H9 (cell line): ENCODE measurements around the gene MED29. TPM values are rescaled to one million over a fixed set of nuclear protein-coding genes. Genes with fewer than 3 reads are reported as not detected.

ENCODE experiments used
- DNase-seq: peaks from one replicate; pipeline ENCODE4 v3.0.0-alpha.2; 2017
- H2AFZ ChIP-seq: one replicate; pipeline ENCODE4 v1.6.1; 2013; ENCODE audit warnings: mild to moderate bottlenecking, low read length, control low read depth, moderate library complexity
- H2AK5ac ChIP-seq: 2 replicates; pipeline ENCODE4 v1.6.1; 2013; ENCODE audit warnings: low read length, control low read depth, mixed read lengths; ENCODE audit not compliant: insufficient read length
- H2BK120ac ChIP-seq: one replicate; pipeline ENCODE4 v1.6.1; 2013; ENCODE audit warnings: low read depth, mild to moderate bottlenecking, low read length, control low read depth, inconsistent platforms; ENCODE audit not compliant: poor library complexity, severe bottlenecking
- H2BK12ac ChIP-seq: 2 replicates; pipeline ENCODE4 v1.6.1; 2013; ENCODE audit warnings: low read length, control low read depth, mixed read lengths, low read depth; ENCODE audit not compliant: insufficient read length
- H2BK15ac ChIP-seq: 2 replicates; pipeline ENCODE4 v1.6.1; 2013; ENCODE audit warnings: low read depth, low read length, control low read depth
- H2BK20ac ChIP-seq: one replicate; pipeline ENCODE4 v1.6.1; 2013; ENCODE audit warnings: low read depth, mild to moderate bottlenecking, low read length, control low read depth, inconsistent platforms; ENCODE audit not compliant: poor library complexity, severe bottlenecking
- H2BK5ac ChIP-seq: 2 replicates; pipeline ENCODE4 v1.6.1; 2013; ENCODE audit warnings: low read length, control low read depth, mixed read lengths; ENCODE audit not compliant: insufficient read length
- H3K14ac ChIP-seq: 2 replicates; pipeline ENCODE4 v1.6.1; 2013; ENCODE audit warnings: low read length, control low read depth; ENCODE audit not compliant: insufficient read depth
- H3K18ac ChIP-seq: 2 replicates; pipeline ENCODE4 v1.6.1; 2013; ENCODE audit warnings: low read depth, mild to moderate bottlenecking, mixed read lengths, low read length, control low read depth; ENCODE audit not compliant: insufficient read length
- H3K23ac ChIP-seq: 2 replicates; pipeline ENCODE4 v1.6.1; 2013; ENCODE audit warnings: low read length, control low read depth, mixed read lengths, low read depth; ENCODE audit not compliant: insufficient read length
- H3K23me2 ChIP-seq: 2 replicates; pipeline ENCODE4 v1.6.1; 2013; ENCODE audit warnings: low read depth, mild to moderate bottlenecking, mixed read lengths, low read length, control low read depth; ENCODE audit not compliant: insufficient read length, poor library complexity, severe bottlenecking
- H3K27ac ChIP-seq: 2 replicates; pipeline ENCODE4 v1.5.1; 2013; ENCODE audit warnings: low read length, control low read depth, mixed read lengths, low read depth; ENCODE audit not compliant: insufficient read length
- H3K27me3 ChIP-seq: 2 replicates; pipeline ENCODE4 v1.6.1; 2013; ENCODE audit warnings: low read length, control low read depth, inconsistent platforms; ENCODE audit not compliant: insufficient read depth
- H3K4ac ChIP-seq: 2 replicates; pipeline ENCODE4 v1.6.1; 2013; ENCODE audit warnings: low read depth, mild to moderate bottlenecking, control low read depth, inconsistent platforms, low read length, moderate library complexity
- H3K4me1 ChIP-seq: 2 replicates; pipeline ENCODE4 v1.6.1; 2013; ENCODE audit warnings: low read length, control low read depth, inconsistent platforms; ENCODE audit not compliant: insufficient read depth
- H3K4me2 ChIP-seq: 2 replicates; pipeline ENCODE4 v1.6.1; 2013; ENCODE audit warnings: low read length, control low read depth, mixed read lengths; ENCODE audit not compliant: insufficient read length, insufficient read depth
- H3K56ac ChIP-seq: 2 replicates; pipeline ENCODE4 v1.6.1; 2013; ENCODE audit warnings: low read depth, mild to moderate bottlenecking, mixed read lengths, low read length, control low read depth; ENCODE audit not compliant: insufficient read length
- H3K79me1 ChIP-seq: 2 replicates; pipeline ENCODE4 v1.6.1; 2013; ENCODE audit warnings: low read depth, mild to moderate bottlenecking, moderate library complexity, low read length, control low read depth, inconsistent platforms; ENCODE audit not compliant: insufficient read depth, poor library complexity, severe bottlenecking
- H3K79me2 ChIP-seq: 2 replicates; pipeline ENCODE4 v1.6.1; 2013; ENCODE audit warnings: low read length, control low read depth, inconsistent platforms; ENCODE audit not compliant: insufficient read depth
- H3K9ac ChIP-seq: 2 replicates; pipeline ENCODE4 v1.6.1; 2013; ENCODE audit warnings: low read length, control low read depth, mixed read lengths; ENCODE audit not compliant: insufficient read length; ENCODE audit errors: extremely low read depth
- H3K9me3 ChIP-seq: one replicate; pipeline ENCODE4 v1.6.1; 2013; ENCODE audit warnings: low read depth, low read length, inconsistent platforms; ENCODE audit not compliant: control insufficient read depth
- H3T11ph ChIP-seq: one replicate; pipeline ENCODE4 v1.6.1; 2013; ENCODE audit warnings: mild to moderate bottlenecking, low read length, control low read depth, inconsistent platforms
- H4K20me1 ChIP-seq: one replicate; pipeline ENCODE4 v1.6.1; 2013; ENCODE audit not compliant: control insufficient read depth, insufficient read length, insufficient read depth
- H4K5ac ChIP-seq: 2 replicates; pipeline ENCODE4 v1.6.1; 2013; ENCODE audit warnings: low read depth, mild to moderate bottlenecking, mixed read lengths, low read length, control low read depth; ENCODE audit not compliant: insufficient read length
- H4K8ac ChIP-seq: replicated peaks from 2 replicates; pipeline ENCODE4 v1.6.1; 2013; ENCODE audit warnings: low read length, control low read depth, mixed read lengths, low read depth; ENCODE audit not compliant: insufficient read length
- H4K91ac ChIP-seq: 2 replicates; pipeline ENCODE4 v1.6.1; 2013; ENCODE audit warnings: low read depth, mild to moderate bottlenecking, moderate library complexity, mixed read lengths, low read length, control low read depth; ENCODE audit not compliant: insufficient read length
- H3K27ac Mint-ChIP-seq, 3 experiments: 2 replicates in 2 of 3; 3 replicates in 1 of 3; pipeline ENCODE4 v1.8.0; 2020 to 2021; ENCODE audit warnings: mixed read lengths in 3 of 3, mild to moderate bottlenecking in 1 of 3, moderate library complexity in 1 of 3
- H3K27me3 Mint-ChIP-seq: 2 replicates; pipeline ENCODE4 v1.8.0; 2021; ENCODE audit warnings: low read depth, mild to moderate bottlenecking, moderate library complexity, mixed read lengths
- H3K36me3 Mint-ChIP-seq, 3 experiments: 2 replicates in 2 of 3; 3 replicates in 1 of 3; pipeline ENCODE4 v1.8.0; 2020 to 2021; ENCODE audit warnings: low read depth in 3 of 3, mixed read lengths in 3 of 3; ENCODE audit not compliant: insufficient read depth in 1 of 3
- H3K4me1 Mint-ChIP-seq, 2 experiments: 2 replicates each; pipeline ENCODE4 v1.8.0; 2020; ENCODE audit warnings: mixed read lengths in 2 of 2
- H3K4me3 Mint-ChIP-seq, 2 experiments: 2 replicates in 1 of 2; 3 replicates in 1 of 2; pipeline ENCODE4 v1.8.0; 2020 to 2021; ENCODE audit warnings: mild to moderate bottlenecking in 2 of 2, mixed read lengths in 2 of 2, moderate library complexity in 1 of 2
- H3K9me3 Mint-ChIP-seq, 2 experiments: 2 replicates in 1 of 2; 3 replicates in 1 of 2; pipeline ENCODE4 v1.8.0; 2020; ENCODE audit warnings: mild to moderate bottlenecking in 2 of 2, mixed read lengths in 2 of 2, moderate library complexity in 1 of 2
- WGBS: extraction: QIAGEN DNeasy Blood & Tissue Kit; methylation state at CpG from one replicate; pipeline ENCODE4 v1.1.7; 2013; ENCODE audit warnings: missing lambda C conversion rate, low lambda C conversion rate, mixed read lengths; ENCODE audit not compliant: insufficient read length; ENCODE audit errors: extremely low coverage; 5-methylcytosine and 5-hydroxymethylcytosine counted together
- total RNA-seq: library from RNA; stranded (reverse); gene quantifications from 2 replicates; pipeline ENCODE4 v1.2.1, GENCODE V29; 2021
- TF ChIP-seq, protein P1 (sequence below): fragments of 200-600 bp; sonication (generic); conservative IDR thresholded peaks from 3 replicates; pipeline ENCODE4 v1.8.0; 2021; ENCODE audit warnings: antibody characterized with exemption, mild to moderate bottlenecking

MED29 gene
- total RNA-seq, 1 experiment from 2014 or later = 48.3 TPM

DNA sequence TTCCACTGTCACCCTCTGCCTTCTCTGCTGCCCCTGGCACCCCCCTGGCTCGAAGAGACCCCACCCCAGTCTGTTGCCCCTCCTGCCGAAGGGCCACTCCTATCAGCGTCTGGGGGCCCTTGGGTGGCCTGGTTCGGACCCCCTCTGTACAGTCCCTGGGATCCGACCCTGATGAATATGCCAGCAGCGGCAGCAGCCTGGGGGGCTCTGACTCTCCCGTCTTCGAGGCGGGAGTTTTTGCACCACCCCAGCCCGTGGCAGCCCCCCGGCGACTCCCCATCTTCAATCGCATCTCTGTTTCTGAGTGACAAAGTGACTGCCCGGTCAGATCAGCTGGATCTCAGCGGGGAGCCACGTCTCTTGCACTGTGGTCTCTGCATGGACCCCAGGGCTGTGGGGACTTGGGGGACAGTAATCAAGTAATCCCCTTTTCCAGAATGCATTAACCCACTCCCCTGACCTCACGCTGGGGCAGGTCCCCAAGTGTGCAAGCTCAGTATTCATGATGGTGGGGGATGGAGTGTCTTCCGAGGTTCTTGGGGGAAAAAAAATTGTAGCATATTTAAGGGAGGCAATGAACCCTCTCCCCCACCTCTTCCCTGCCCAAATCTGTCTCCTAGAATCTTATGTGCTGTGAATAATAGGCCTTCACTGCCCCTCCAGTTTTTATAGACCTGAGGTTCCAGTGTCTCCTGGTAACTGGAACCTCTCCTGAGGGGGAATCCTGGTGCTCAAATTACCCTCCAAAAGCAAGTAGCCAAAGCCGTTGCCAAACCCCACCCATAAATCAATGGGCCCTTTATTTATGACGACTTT, 17.4 kb downstream of the MED29 start:
- H3K9me3 Mint-ChIP-seq = no peaks in the 10 kb centered on the region; a peak in 1 of 5 replicates
- no peak overlapping the region for H3T11ph ChIP-seq
- no peak overlapping the region for H4K5ac ChIP-seq
- peaks cover 1% of the 10 kb centered on the region; the same call in 1 of the 2 replicates for H3K27me3 Mint-ChIP-seq
- no peak overlapping the region for H3K18ac ChIP-seq
- no peak overlapping the region for H3K23ac ChIP-seq
- H2BK5ac ChIP-seq = no peak overlapping the region
- H2BK20ac ChIP-seq = no peak overlapping the region
- peaks cover 6% of the 10 kb centered on the region; the same call in 1 of the 2 replicates for H3K4me1 ChIP-seq
- peaks cover 18% of the 10 kb centered on the region for H3K23me2 ChIP-seq
- H4K20me1 ChIP-seq = peaks cover 2% of the 10 kb centered on the region
- H3K9ac ChIP-seq = no peak overlapping the region
- peak overlapping the region; percentile 78 for H3K4me2 ChIP-seq
- no peak overlapping the region for H3K14ac ChIP-seq
- H3K27ac Mint-ChIP-seq = peak overlapping the region; percentile 87 to 98 (median 96); a peak in 5 of 7 replicates
- no peak overlapping the region for H4K8ac ChIP-seq
- peak overlapping the region; percentile 78 to 92 for H3K4me3 Mint-ChIP-seq
- TF ChIP-seq, protein P1, sequence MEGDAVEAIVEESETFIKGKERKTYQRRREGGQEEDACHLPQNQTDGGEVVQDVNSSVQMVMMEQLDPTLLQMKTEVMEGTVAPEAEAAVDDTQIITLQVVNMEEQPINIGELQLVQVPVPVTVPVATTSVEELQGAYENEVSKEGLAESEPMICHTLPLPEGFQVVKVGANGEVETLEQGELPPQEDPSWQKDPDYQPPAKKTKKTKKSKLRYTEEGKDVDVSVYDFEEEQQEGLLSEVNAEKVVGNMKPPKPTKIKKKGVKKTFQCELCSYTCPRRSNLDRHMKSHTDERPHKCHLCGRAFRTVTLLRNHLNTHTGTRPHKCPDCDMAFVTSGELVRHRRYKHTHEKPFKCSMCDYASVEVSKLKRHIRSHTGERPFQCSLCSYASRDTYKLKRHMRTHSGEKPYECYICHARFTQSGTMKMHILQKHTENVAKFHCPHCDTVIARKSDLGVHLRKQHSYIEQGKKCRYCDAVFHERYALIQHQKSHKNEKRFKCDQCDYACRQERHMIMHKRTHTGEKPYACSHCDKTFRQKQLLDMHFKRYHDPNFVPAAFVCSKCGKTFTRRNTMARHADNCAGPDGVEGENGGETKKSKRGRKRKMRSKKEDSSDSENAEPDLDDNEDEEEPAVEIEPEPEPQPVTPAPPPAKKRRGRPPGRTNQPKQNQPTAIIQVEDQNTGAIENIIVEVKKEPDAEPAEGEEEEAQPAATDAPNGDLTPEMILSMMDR = no peak
- peaks cover 3% of the 10 kb centered on the region; the same call in 1 of the 2 replicates for H3K79me2 ChIP-seq
- H4K91ac ChIP-seq = no peak overlapping the region
- no peaks in the 10 kb centered on the region for H3K79me1 ChIP-seq
- no peak overlapping the region for H3K56ac ChIP-seq
- H2BK15ac ChIP-seq = no peak overlapping the region
- H2BK12ac ChIP-seq = no peak overlapping the region
- H3K36me3 Mint-ChIP-seq = peaks cover 8 to 13% (median 12%) of the 10 kb centered on the region in 3 experiments
- H3K9me3 ChIP-seq = no peaks in the 10 kb centered on the region
- H3K4ac ChIP-seq = no peak overlapping the region
- no peak overlapping the region for H3K27ac ChIP-seq
- no peaks in the 10 kb centered on the region for H3K27me3 ChIP-seq
- no peak overlapping the region for H2AFZ ChIP-seq
- WGBS = no CpG with 5 or more reads among the region's 20 CpGs
- peaks cover 37 to 51% of the 10 kb centered on the region in 2 experiments for H3K4me1 Mint-ChIP-seq
- no peak for DNase-seq
- H2AK5ac ChIP-seq = no peak overlapping the region
- no peak overlapping the region for H2BK120ac ChIP-seq
